Esophagus muscularis mucosa (tissue), 4 donors: ENCODE results near the gene TMEM82. TPM values are rescaled to one million over a fixed set of nuclear protein-coding genes. Genes with fewer than 3 reads are reported as not detected.

Experiments used
- DNase-seq: peaks from one replicate; pipeline ENCODE4 v3.0.0-alpha.2; 2017; ENCODE audit errors: extremely low spot score
- H3K27ac ChIP-seq, 4 donors: fragments of 200-600 bp; sonication (generic); replicated peaks in 1 of 4; 1 replicate in 3 of 4; 2 replicates in 1 of 4; pipeline ENCODE4 v1.5.1; 2016 to 2019; ENCODE audit warnings: mild to moderate bottlenecking in 1 of 4
- H3K27me3 ChIP-seq, 4 donors: fragments of 200-600 bp; sonication (generic); one replicate each; pipeline versions ENCODE4 v1.5.1 to v1.6.0; 2016 to 2019
- H3K36me3 ChIP-seq, 4 donors: fragments of 200-600 bp; sonication (generic); one replicate each; pipeline ENCODE4 v1.5.1; 2016 to 2019
- H3K4me1 ChIP-seq, 4 donors: fragments of 200-600 bp; sonication (generic); one replicate each; pipeline ENCODE4 v1.5.1; 2016 to 2019
- H3K4me3 ChIP-seq, 4 donors: fragments of 200-600 bp; sonication (generic); 1 replicate in 2 of 4; 2 replicates in 2 of 4; pipeline ENCODE4 v1.5.1; 2016 to 2019; ENCODE audit warnings: mild to moderate bottlenecking in 4 of 4, moderate library complexity in 1 of 4
- H3K9me3 ChIP-seq, 4 donors: fragments of 200-600 bp; sonication (generic); 1 replicate in 3 of 4; 2 replicates in 1 of 4; pipeline ENCODE4 v1.5.1; 2016 to 2019
- CTCF ChIP-seq, 3 experiments: fragments of 200-600 bp in 2 of 3; fragments of 450-650 bp in 1 of 3; sonication (generic) in 2 of 3; IDR thresholded peaks; one replicate each; pipeline ENCODE4 v1.5.1; 2017 to 2019; ENCODE audit warnings: antibody characterized with exemption in 3 of 3, mild to moderate bottlenecking in 2 of 3, moderate library complexity in 1 of 3
- EP300 ChIP-seq: sonication (generic); formaldehyde crosslinking; IDR thresholded peaks from one replicate; pipeline ENCODE4 v1.6.1; 2017; ENCODE audit warnings: antibody characterized with exemption
- POLR2A ChIP-seq: fragments of 450-650 bp; IDR thresholded peaks from one replicate; pipeline ENCODE4 v1.6.1; 2017; ENCODE audit warnings: antibody characterized with exemption, moderate library complexity, mild to moderate bottlenecking, low read depth
- POLR2AphosphoS5 ChIP-seq, 2 donors: sonication (generic); formaldehyde crosslinking; IDR thresholded peaks; one replicate each; pipeline ENCODE4 v1.6.1; 2017; ENCODE audit warnings: antibody characterized with exemption in 2 of 2
- WGBS: methylation state at CpG from one replicate; pipeline ENCODE4 v1.1.5; 2018; 5-methylcytosine and 5-hydroxymethylcytosine counted together
- intact Hi-C: fragments of 100-400 bp; cut with DNase I; formaldehyde crosslinking; loops from one replicate; pipeline ENCODE4 v1.15.1; 2023
- total RNA-seq, 4 donors: library from RNA; depleted of rRNA; stranded (reverse); fragments of >200 nt; gene quantifications; one replicate each; pipeline versions ENCODE4 v1.1.0 to v1.2.1, GENCODE V29; 2016

TMEM82 gene
- total RNA-seq, 4 donors from 2014 or later, result not detected

GRCh38 chr1:15722836-15723532, 19.3 kb upstream of the TMEM82 start:
- WGBS, result 86% methylated on average over 10 of the region's 13 CpGs
- Histone ChIP-seq H3K4me1 (peaks cover 9 to 20% (median 14%) of the 10 kb centered on the region in 4 donors), H3K4me3 (no peak overlapping the region), H3K36me3 (peaks cover 71 to 100% (median 98%) of the 10 kb centered on the region in 4 donors), H3K9me3 (no peaks in the 10 kb centered on the region), H3K27ac (peak overlapping the region in 1 of 4 donors; percentile 19), H3K27me3 (no peaks in the 10 kb centered on the region)
- TF ChIP-seq EP300, result no peak
- no peak for TF ChIP-seq POLR2AphosphoS5 (IDR thresholded peaks at IDR 0.05)
- no peak for TF ChIP-seq POLR2A
- no peak for TF ChIP-seq CTCF (IDR thresholded peaks at IDR 0.05)
- intact Hi-C loops, result no loop called here
- DNase-seq, result no peak

GRCh38 chr1:15723631-15724246, 18.6 kb upstream of the TMEM82 start:
- DNase-seq, result no peak
- Histone ChIP-seq H3K27ac (no peak overlapping the region), H3K4me1 (peaks cover 1 to 12% (median 9%) of the 10 kb centered on the region in 4 donors), H3K4me3 (no peak overlapping the region), H3K9me3 (no peaks in the 10 kb centered on the region), H3K27me3 (no peaks in the 10 kb centered on the region), H3K36me3 (peaks cover 71 to 100% (median 98%) of the 10 kb centered on the region in 4 donors)
- TF ChIP-seq EP300, result no peak
- intact Hi-C loops, result no loop called here
- WGBS, result 96% methylated on average over 11 of the region's 20 CpGs

GRCh38 chr1:15724949-15725880, 17.1 kb upstream of the TMEM82 start:
- Histone ChIP-seq H3K4me3 (no peak overlapping the region), H3K27me3 (no peaks in the 10 kb centered on the region), H3K27ac (no peak overlapping the region), H3K9me3 (no peaks in the 10 kb centered on the region), H3K4me1 (peaks cover 0 to 10% (median 4%) of the 10 kb centered on the region in 4 donors), H3K36me3 (peaks cover 73 to 100% (median 98%) of the 10 kb centered on the region in 4 donors)
- WGBS, result 87% methylated on average over 13 of the region's 26 CpGs
- DNase-seq, result no peak
- intact Hi-C loops, result no loop called here
- TF ChIP-seq EP300 (no peak), POLR2A (no peak), CTCF (IDR thresholded peaks at IDR 0.05) (no peak), POLR2AphosphoS5 (IDR thresholded peaks at IDR 0.05) (no peak)

GRCh38 chr1:15726508-15726907, 15.8 kb upstream of the TMEM82 start:
- intact Hi-C loops, result no loop called here
- Histone ChIP-seq H3K36me3 (peaks cover 73 to 100% (median 99%) of the 10 kb centered on the region in 4 donors), H3K4me1 (peaks cover 0 to 10% (median under 1%) of the 10 kb centered on the region in 4 donors), H3K4me3 (no peak overlapping the region), H3K9me3 (no peaks in the 10 kb centered on the region), H3K27me3 (no peaks in the 10 kb centered on the region), H3K27ac (no peak overlapping the region)
- WGBS, result 76% methylated on average over 8 of the region's 9 CpGs
- TF ChIP-seq POLR2A (no peak), EP300 (no peak), CTCF (IDR thresholded peaks at IDR 0.05) (no peak), POLR2AphosphoS5 (IDR thresholded peaks at IDR 0.05) (no peak)
- no peak for DNase-seq

- no peak for TF ChIP-seq EP300
- no peak for TF ChIP-seq POLR2AphosphoS5 (IDR thresholded peaks at IDR 0.05)
- no peak for TF ChIP-seq CTCF (IDR thresholded peaks at IDR 0.05)
- no peak for TF ChIP-seq POLR2A
- peaks cover 78 to 100% (median 99%) of the 10 kb centered on the region in 4 donors for H3K36me3 ChIP-seq
- no peak for DNase-seq
- WGBS, result 90% methylated on average over 20 of the region's 21 CpGs
- H3K27me3 ChIP-seq, result no peaks in the 10 kb centered on the region
- H3K4me1 ChIP-seq, result peaks cover 0 to 10% (median 0%) of the 10 kb centered on the region in 4 donors
- no peaks in the 10 kb centered on the region for H3K9me3 ChIP-seq
- intact Hi-C loops, result no loop called here
- no peak overlapping the region for H3K27ac ChIP-seq
- H3K4me3 ChIP-seq, result no peak overlapping the region
Measured at GRCh38 chr1:15727021-15727420, 15.3 kb upstream of the TMEM82 start.
